PC-3 (cell line): ENCODE measurements around the gene EGF. TPM values are rescaled to one million over a fixed set of nuclear protein-coding genes. Genes with fewer than 3 reads are reported as not detected.
A peak's percentile ranks its signal among the peaks of the same experiment; 100 is the strongest.

Source experiments
- ATAC-seq: fragments of 200-7000 bp; cut with Tn5 transposase; 2 replicates; pipeline ENCODE4 v1.9.1; 2020; ENCODE audit warnings: mild to moderate bottlenecking, moderate library complexity
- BruUV-seq: library from RNA; stranded (reverse); fragments of 400-500 nt; replicated peaks from 2 replicates; lab custom pipeline; 2021; lab: Mats Ljungman, UMichigan
- CTCF ChIA-PET: fragments of 300-600 bp; sonication (Branson Sonifier 250); formaldehyde crosslinking; loops from one replicate; lab custom pipeline; 2022; ENCODE audit warnings: antibody characterized with exemption; lab: Charles Lee
- POLR2A ChIA-PET: fragments of 300-600 bp; sonication (Branson Sonifier 250); formaldehyde crosslinking; loops from one replicate; lab custom pipeline; 2022; ENCODE audit warnings: antibody characterized with exemption; ENCODE audit not compliant: unreplicated experiment; lab: Charles Lee
- DNase-seq: peaks from one replicate; pipeline ENCODE4 v3.0.0-alpha.2; 2015
- H2AFZ ChIP-seq: fragments of 300-600 bp; sonication (generic); 2 replicates; pipeline ENCODE4 v1.6.0; 2016; ENCODE audit warnings: antibody characterized with exemption, low read length
- H3F3A ChIP-seq: fragments of 300-600 bp; sonication (generic); one replicate; pipeline ENCODE4 v1.6.0; 2017; ENCODE audit warnings: antibody characterized with exemption, low read length, control low read depth, mild to moderate bottlenecking; ENCODE audit not compliant: unreplicated experiment
- H3K27ac ChIP-seq: fragments of 300-600 bp; sonication (generic); 2 replicates; pipeline ENCODE4 v1.5.1; 2016; ENCODE audit warnings: mild to moderate bottlenecking, low read length
- H3K27me3 ChIP-seq: fragments of 300-600 bp; sonication (generic); 2 replicates; pipeline ENCODE4 v1.6.1; 2016; ENCODE audit warnings: low read length, mixed read lengths
- H3K36me3 ChIP-seq: fragments of 300-600 bp; sonication (generic); 2 replicates; pipeline ENCODE4 v1.6.1; 2016; ENCODE audit warnings: low read depth, mixed run types, low read length, mixed read lengths
- H3K4me1 ChIP-seq: fragments of 300-600 bp; sonication (generic); 2 replicates; pipeline ENCODE4 v1.5.1; 2016; ENCODE audit warnings: low read length; ENCODE audit not compliant: insufficient read depth
- H3K4me2 ChIP-seq: fragments of 300-600 bp; sonication (generic); 2 replicates; pipeline ENCODE4 v1.6.0; 2016; ENCODE audit warnings: low read length
- H3K4me3 ChIP-seq: fragments of 300-600 bp; sonication (generic); 2 replicates; pipeline ENCODE4 v1.5.1; 2016; ENCODE audit warnings: mild to moderate bottlenecking, low read length, mixed read lengths
- H3K79me2 ChIP-seq: fragments of 300-600 bp; sonication (generic); 2 replicates; pipeline ENCODE4 v1.6.1; 2017; ENCODE audit warnings: low read length, mixed read lengths
- H3K9ac ChIP-seq: fragments of 300-600 bp; sonication (generic); 2 replicates; pipeline ENCODE4 v1.6.0; 2016; ENCODE audit warnings: mild to moderate bottlenecking, low read length
- H3K9me2 ChIP-seq: fragments of 300-600 bp; sonication (generic); replicated peaks from 2 replicates; pipeline ENCODE4 v1.6.1; 2016; ENCODE audit warnings: mixed run types, low read length, mixed read lengths
- H3K9me3 ChIP-seq: fragments of 300-600 bp; sonication (generic); 2 replicates; pipeline ENCODE4 v1.6.1; 2016; ENCODE audit warnings: low read length, mixed read lengths
- H4K20me1 ChIP-seq: fragments of 300-600 bp; sonication (generic); 2 replicates; pipeline ENCODE4 v1.6.1; 2016; ENCODE audit warnings: low read length, mixed read lengths
- EZH2 ChIP-seq: fragments of 300-600 bp; sonication (generic); IDR thresholded peaks from one replicate; pipeline ENCODE4 v1.6.1; 2017; ENCODE audit warnings: antibody characterized with exemption, mild to moderate bottlenecking, low read length; ENCODE audit not compliant: unreplicated experiment
- EZH2phosphoT487 ChIP-seq: fragments of 300-600 bp; sonication (generic); IDR thresholded peaks from 2 replicates; pipeline ENCODE4 v1.6.1; 2018; ENCODE audit warnings: mild to moderate bottlenecking, antibody characterized with exemption, low read length, borderline replicate concordance
- intact Hi-C: fragments of 100-400 bp; cut with micrococcal nuclease; formaldehyde crosslinking; loops from 2 replicates; pipeline ENCODE4 v1.9.0; 2023
- total RNA-seq: library from RNA; depleted of rRNA; stranded (reverse); fragments of >200 nt; gene quantifications from 2 replicates; pipeline ENCODE4 v1.2.3, GENCODE V29; 2014
- TF ChIP-seq, protein P1 (sequence below): fragments of 300-600 bp; sonication (generic); conservative IDR thresholded peaks from 2 replicates; pipeline ENCODE4 v1.5.1; 2017; ENCODE audit warnings: antibody characterized with exemption, low read depth, mild to moderate bottlenecking, low read length

Gene EGF
- total RNA-seq, 1 experiment from 2014 or later = 6.1 TPM

DNA sequence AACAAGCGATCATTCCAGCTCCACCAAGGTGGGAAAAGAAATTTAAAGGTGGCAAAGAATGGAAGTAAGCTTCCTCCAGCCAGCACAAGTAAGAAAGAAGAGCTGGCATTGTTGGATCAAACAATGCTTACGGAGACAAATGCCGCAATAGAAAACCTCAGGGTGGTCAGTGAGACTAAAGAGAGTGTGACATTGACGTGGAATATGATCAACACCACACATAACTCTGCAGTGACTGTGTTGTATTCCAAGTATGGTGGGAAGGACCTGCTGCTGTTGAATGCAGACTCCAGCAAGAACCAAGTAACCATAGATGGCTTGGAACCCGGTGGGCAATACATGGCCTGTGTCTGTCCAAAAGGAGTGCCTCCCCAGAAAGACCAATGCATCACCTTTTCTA, 42.6 kb upstream of the EGF start:
- Histone ChIP-seq H3K27me3 (no peaks in the 10 kb centered on the region), H3F3A (no peaks in the 10 kb centered on the region), H2AFZ (no peak overlapping the region), H3K9me3 (no peaks in the 10 kb centered on the region), H3K4me3 (no peak overlapping the region), H3K9me2 (no peaks in the 10 kb centered on the region), H3K4me2 (no peak overlapping the region), H3K4me1 (peaks cover 17% of the 10 kb centered on the region), H3K79me2 (no peaks in the 10 kb centered on the region), H3K27ac (no peak overlapping the region), H3K9ac (no peak overlapping the region), H3K36me3 (no peaks in the 10 kb centered on the region), H4K20me1 (no peaks in the 10 kb centered on the region)
- BruUV-seq = no TSS peak
- TF ChIP-seq EZH2 (no peak), EZH2phosphoT487 (no peak)
- TF ChIP-seq, protein P1, sequence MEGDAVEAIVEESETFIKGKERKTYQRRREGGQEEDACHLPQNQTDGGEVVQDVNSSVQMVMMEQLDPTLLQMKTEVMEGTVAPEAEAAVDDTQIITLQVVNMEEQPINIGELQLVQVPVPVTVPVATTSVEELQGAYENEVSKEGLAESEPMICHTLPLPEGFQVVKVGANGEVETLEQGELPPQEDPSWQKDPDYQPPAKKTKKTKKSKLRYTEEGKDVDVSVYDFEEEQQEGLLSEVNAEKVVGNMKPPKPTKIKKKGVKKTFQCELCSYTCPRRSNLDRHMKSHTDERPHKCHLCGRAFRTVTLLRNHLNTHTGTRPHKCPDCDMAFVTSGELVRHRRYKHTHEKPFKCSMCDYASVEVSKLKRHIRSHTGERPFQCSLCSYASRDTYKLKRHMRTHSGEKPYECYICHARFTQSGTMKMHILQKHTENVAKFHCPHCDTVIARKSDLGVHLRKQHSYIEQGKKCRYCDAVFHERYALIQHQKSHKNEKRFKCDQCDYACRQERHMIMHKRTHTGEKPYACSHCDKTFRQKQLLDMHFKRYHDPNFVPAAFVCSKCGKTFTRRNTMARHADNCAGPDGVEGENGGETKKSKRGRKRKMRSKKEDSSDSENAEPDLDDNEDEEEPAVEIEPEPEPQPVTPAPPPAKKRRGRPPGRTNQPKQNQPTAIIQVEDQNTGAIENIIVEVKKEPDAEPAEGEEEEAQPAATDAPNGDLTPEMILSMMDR = no peak
- no peak for DNase-seq
- POLR2A ChIA-PET = no interaction called here
- intact Hi-C loops = loop anchor here (5.0 kb wide), 1 partner anchor 97 kb away; no protein-coding TSS in a partner anchor
- ATAC-seq = no peak
- CTCF ChIA-PET = no interaction called here

DNA sequence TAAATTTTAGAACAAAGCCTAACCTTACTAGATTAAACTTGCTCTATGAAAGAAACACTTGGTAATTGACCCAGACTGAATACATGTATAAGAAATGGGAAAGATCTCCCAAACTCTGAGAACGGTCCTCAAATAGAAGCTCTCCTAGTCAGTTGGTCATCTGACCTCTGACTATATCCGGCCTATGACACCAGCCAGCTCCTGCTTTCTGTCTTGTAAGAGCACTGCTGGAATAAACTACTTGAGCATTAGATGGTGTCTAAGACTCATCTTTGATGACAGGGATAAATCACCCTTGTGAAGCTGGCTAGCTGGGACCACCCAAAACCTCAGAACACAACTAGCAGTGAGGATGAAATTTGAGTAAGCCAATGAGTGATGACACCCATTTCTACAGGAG, 40.6 kb upstream of the EGF start:
- DNase-seq (no peak), ATAC-seq (no peak)
- H3K9me2 ChIP-seq = no peaks in the 10 kb centered on the region
- CTCF ChIA-PET = no interaction called here
- H3K4me1 ChIP-seq = peaks cover 17% of the 10 kb centered on the region
- H3K4me2 ChIP-seq = no peak overlapping the region
- no peaks in the 10 kb centered on the region for H4K20me1 ChIP-seq
- no peak overlapping the region for H3K9ac ChIP-seq
- no peaks in the 10 kb centered on the region for H3F3A ChIP-seq
- no peaks in the 10 kb centered on the region for H3K79me2 ChIP-seq
- no TSS peak for BruUV-seq
- H3K36me3 ChIP-seq = no peaks in the 10 kb centered on the region
- intact Hi-C loops = loop anchor here (5.0 kb wide), 1 partner anchor 95 kb away; no protein-coding TSS in a partner anchor
- H2AFZ ChIP-seq = no peak overlapping the region
- H3K27me3 ChIP-seq = no peaks in the 10 kb centered on the region
- H3K9me3 ChIP-seq = no peaks in the 10 kb centered on the region
- TF ChIP-seq EZH2 (no peak), EZH2phosphoT487 (no peak)
- TF ChIP-seq, protein P1 = no peak
- no peak overlapping the region for H3K4me3 ChIP-seq
- no peak overlapping the region for H3K27ac ChIP-seq
- POLR2A ChIA-PET = no interaction called here

DNA sequence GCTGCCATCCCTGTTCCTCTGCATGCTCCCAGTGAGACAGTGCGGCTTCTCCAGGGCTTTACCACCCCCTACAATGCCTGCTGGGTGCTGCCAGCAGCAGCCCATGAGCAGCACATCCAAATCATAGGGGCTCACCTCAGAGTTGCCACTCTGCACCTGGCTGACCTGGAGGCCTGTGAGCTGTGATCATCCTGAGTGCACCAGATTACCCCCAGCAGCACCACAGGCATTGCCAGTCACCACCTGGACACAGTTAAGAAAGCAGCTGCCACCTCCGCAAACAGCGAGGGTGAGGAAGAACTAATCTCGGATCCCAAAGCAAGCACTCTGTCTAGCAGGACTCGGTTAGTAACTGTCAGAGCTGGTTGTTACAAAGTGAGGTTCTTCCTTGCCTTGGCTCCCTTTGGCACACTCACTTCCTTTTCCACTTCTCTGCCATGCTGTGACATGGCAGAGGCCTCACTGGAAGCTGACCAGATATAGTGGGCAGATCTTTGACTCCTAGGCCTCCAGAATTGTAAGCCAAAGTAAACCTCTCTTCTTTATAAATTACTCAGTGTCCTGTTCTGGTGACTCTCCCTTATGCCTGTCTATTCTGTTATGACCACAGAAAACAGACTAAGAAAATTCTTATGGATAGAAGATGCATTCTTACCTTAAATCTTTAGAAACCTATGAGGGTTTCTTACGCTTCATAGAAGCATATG, 39.6 kb upstream of the EGF start:
- TSS peak; percentile 99 for BruUV-seq
- CTCF ChIA-PET = no interaction called here
- Histone ChIP-seq H3K4me3 (no peak overlapping the region), H2AFZ (peak overlapping the region; percentile 26; the same call in 1 of the 2 replicates), H3K27ac (peak overlapping the region; percentile 20; the same call in 1 of the 2 replicates), H3K9me2 (no peaks in the 10 kb centered on the region), H4K20me1 (no peaks in the 10 kb centered on the region), H3K4me2 (0 out of 2 replicates have a peak overlapping the region, but pooled peaks have one; percentile 31), H3K4me1 (peaks cover 17% of the 10 kb centered on the region), H3K9me3 (no peaks in the 10 kb centered on the region), H3F3A (no peaks in the 10 kb centered on the region), H3K36me3 (no peaks in the 10 kb centered on the region), H3K9ac (no peak overlapping the region), H3K27me3 (no peaks in the 10 kb centered on the region), H3K79me2 (no peaks in the 10 kb centered on the region)
- DNase-seq (no peak), ATAC-seq (peak; percentile 31; the same call in 1 of the 2 replicates)
- intact Hi-C loops = loop anchor here (5.0 kb wide), 1 partner anchor 94 kb away; no protein-coding TSS in a partner anchor
- no peak for TF ChIP-seq EZH2phosphoT487
- TF ChIP-seq EZH2 = no peak
- TF ChIP-seq, protein P1 = no peak
- POLR2A ChIA-PET = no interaction called here
